ENCODE measurements around the gene SIRPA. TPM values are rescaled to one million over a fixed set of nuclear protein-coding genes. Genes with fewer than 3 reads are reported as not detected.

SIRPA gene
- total RNA-seq, 2 experiments from 2014 or later, result 0.60 to 0.64 TPM

DNA sequence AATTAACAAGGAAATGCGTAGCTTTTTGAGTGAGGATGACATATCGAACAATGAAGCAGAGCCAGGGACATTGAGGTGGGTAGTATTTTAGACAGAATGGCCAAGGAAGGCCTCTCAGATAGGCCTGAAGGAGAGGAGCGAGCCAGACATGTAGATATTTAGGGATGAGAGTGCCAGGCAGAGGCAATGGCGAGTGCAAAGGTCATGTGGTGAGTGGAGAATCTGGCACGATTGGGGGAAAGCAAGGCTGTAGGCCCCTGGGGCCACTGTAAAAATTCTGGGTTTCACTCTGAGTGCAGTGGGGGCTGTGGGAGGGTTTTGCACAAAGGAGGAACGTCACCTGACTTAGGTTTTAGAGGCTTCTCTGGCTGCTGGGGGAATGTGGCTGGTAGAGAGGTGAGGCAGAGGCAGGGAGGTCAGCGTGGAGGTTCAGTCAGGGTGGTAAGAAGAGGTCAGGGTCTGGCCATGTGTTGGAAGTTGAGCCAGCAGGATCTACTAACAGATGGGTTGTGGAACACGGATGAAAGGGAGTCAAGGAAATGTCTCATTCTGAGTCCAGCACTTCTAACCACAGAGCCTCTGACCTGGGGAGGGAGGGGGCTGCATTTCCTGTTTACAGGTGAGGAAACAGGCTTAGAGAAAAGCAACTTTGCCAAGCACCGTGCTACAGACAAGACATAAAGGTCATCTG lies 11.3 kb downstream of the SIRPA start:
- intact Hi-C loops (cut with DNase I, micrococcal nuclease), result no loop called here
- DNase-seq (no peak), ATAC-seq (ENCODE audit: poor library complexity) (no peak)
- Histone ChIP-seq H3K4me1 (ENCODE audit: insufficient read depth, low read length) (no peaks in the 10 kb centered on the region), H3K27me3 (ENCODE audit: control insufficient read depth in 1 of 2, insufficient read depth in 2 of 2, low read length in 2 of 2) (peaks cover 5 to 7% of the 10 kb centered on the region in 2 experiments), H3K4me3 (ENCODE audit: low read length) (no peak overlapping the region), H3K9me3 (ENCODE audit: control insufficient read depth in 1 of 2, insufficient read depth in 1 of 2, low read length in 2 of 2) (peaks cover 0 to 3% of the 10 kb centered on the region in 2 experiments), H3K27ac (ENCODE audit: low read depth in 1 of 2, low read length in 2 of 2) (no peak overlapping the region), H3K36me3 (ENCODE audit: insufficient read depth, low read length) (no peaks in the 10 kb centered on the region)
- no peaks in the 10 kb centered on the region for H3K9me3 Mint-ChIP-seq
- TF ChIP-seq, protein P1, sequence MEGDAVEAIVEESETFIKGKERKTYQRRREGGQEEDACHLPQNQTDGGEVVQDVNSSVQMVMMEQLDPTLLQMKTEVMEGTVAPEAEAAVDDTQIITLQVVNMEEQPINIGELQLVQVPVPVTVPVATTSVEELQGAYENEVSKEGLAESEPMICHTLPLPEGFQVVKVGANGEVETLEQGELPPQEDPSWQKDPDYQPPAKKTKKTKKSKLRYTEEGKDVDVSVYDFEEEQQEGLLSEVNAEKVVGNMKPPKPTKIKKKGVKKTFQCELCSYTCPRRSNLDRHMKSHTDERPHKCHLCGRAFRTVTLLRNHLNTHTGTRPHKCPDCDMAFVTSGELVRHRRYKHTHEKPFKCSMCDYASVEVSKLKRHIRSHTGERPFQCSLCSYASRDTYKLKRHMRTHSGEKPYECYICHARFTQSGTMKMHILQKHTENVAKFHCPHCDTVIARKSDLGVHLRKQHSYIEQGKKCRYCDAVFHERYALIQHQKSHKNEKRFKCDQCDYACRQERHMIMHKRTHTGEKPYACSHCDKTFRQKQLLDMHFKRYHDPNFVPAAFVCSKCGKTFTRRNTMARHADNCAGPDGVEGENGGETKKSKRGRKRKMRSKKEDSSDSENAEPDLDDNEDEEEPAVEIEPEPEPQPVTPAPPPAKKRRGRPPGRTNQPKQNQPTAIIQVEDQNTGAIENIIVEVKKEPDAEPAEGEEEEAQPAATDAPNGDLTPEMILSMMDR (IDR thresholded peaks at IDR 0.05), result no peak
- ChIA-PET POLR2A (no interaction called here), CTCF (no interaction called here)
- H3K27me3 Mint-ChIP-seq, result peaks cover 38% of the 10 kb centered on the region
- no peaks in the 10 kb centered on the region for H3K4me1 Mint-ChIP-seq (ENCODE audit: low read depth)
- H3K27ac Mint-ChIP-seq, result no peak overlapping the region
- H3K36me3 Mint-ChIP-seq (ENCODE audit: low read depth), result no peaks in the 10 kb centered on the region
- H3K4me3 Mint-ChIP-seq, result no peak overlapping the region

DNA sequence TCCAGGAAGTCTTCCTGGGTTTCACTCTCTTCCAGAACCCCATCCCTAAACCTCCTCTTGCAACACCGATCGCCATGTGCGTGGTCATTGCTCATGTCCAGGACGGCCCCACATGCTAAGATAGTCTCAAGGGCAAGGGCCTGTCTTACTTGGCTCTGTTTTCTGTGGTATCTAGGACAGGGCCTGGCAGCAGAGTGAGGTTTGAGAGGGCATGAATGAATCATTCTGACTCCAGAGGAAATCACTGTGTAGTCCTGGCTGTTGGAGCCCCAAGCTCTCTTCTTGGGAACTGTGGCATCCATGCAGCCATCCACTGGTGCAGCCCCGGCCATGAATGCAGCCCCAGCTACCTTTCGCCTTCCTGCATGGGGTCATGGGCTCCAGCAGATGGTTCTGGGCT lies 12.4 kb downstream of the SIRPA start:
- Mint-ChIP-seq H3K27me3 (peaks cover 29% of the 10 kb centered on the region), H3K4me3 (no peak overlapping the region), H3K36me3 (ENCODE audit: low read depth) (no peaks in the 10 kb centered on the region), H3K27ac (no peak overlapping the region), H3K4me1 (ENCODE audit: low read depth) (no peaks in the 10 kb centered on the region), H3K9me3 (no peaks in the 10 kb centered on the region)
- intact Hi-C loops (cut with DNase I, micrococcal nuclease), result no loop called here
- Histone ChIP-seq H3K9me3 (ENCODE audit: control insufficient read depth in 1 of 2, insufficient read depth in 1 of 2, low read length in 2 of 2) (no peaks in the 10 kb centered on the region), H3K4me3 (ENCODE audit: low read length) (no peak overlapping the region), H3K4me1 (ENCODE audit: insufficient read depth, low read length) (no peaks in the 10 kb centered on the region), H3K27me3 (ENCODE audit: control insufficient read depth in 1 of 2, insufficient read depth in 2 of 2, low read length in 2 of 2) (peaks cover 0 to 4% of the 10 kb centered on the region in 2 experiments), H3K27ac (ENCODE audit: low read depth in 1 of 2, low read length in 2 of 2) (no peak overlapping the region), H3K36me3 (ENCODE audit: insufficient read depth, low read length) (no peaks in the 10 kb centered on the region)
- ATAC-seq (ENCODE audit: poor library complexity) (no peak), DNase-seq (no peak)
- TF ChIP-seq, protein P1 (IDR thresholded peaks at IDR 0.05), result no peak
- POLR2A ChIA-PET, result no interaction called here
- CTCF ChIA-PET, result no interaction called here

DNA sequence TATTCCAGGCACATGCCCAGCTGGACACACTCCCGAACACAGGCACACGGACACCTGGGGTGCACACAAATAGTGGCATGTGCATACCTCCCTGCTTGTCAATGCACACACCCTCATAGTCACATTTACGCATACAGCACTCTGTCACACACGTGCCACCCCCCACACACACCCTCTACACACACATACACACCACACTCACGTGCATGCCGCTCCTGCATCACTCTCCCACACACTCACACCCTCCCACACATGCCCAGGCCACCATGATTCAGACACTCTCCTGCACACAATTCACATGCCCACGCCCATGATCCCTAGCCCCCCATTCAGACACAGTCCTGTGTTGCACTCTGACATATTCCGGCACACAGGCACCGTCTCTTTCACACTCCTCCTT lies 13.0 kb downstream of the SIRPA start:
- H3K27ac ChIP-seq (ENCODE audit: low read depth in 1 of 2, low read length in 2 of 2), result no peak overlapping the region
- intact Hi-C loops (cut with DNase I, micrococcal nuclease), result no loop called here
- no peaks in the 10 kb centered on the region for H3K4me1 ChIP-seq (ENCODE audit: insufficient read depth, low read length)
- H3K36me3 ChIP-seq (ENCODE audit: insufficient read depth, low read length), result no peaks in the 10 kb centered on the region
- POLR2A ChIA-PET, result no interaction called here
- H3K4me1 Mint-ChIP-seq (ENCODE audit: low read depth), result no peaks in the 10 kb centered on the region
- TF ChIP-seq, protein P1 (IDR thresholded peaks at IDR 0.05), result no peak
- no peak overlapping the region for H3K4me3 Mint-ChIP-seq
- no peaks in the 10 kb centered on the region for H3K9me3 Mint-ChIP-seq
- ATAC-seq (ENCODE audit: poor library complexity) (no peak), DNase-seq (no peak)
- CTCF ChIA-PET, result no interaction called here
- H3K36me3 Mint-ChIP-seq (ENCODE audit: low read depth), result no peaks in the 10 kb centered on the region
- no peaks in the 10 kb centered on the region for H3K9me3 ChIP-seq (ENCODE audit: control insufficient read depth in 1 of 2, insufficient read depth in 1 of 2, low read length in 2 of 2)
- H3K27ac Mint-ChIP-seq, result no peak overlapping the region
- H3K27me3 Mint-ChIP-seq, result peaks cover 28% of the 10 kb centered on the region
- H3K4me3 ChIP-seq (ENCODE audit: low read length), result no peak overlapping the region
- H3K27me3 ChIP-seq (ENCODE audit: control insufficient read depth in 1 of 2, insufficient read depth in 2 of 2, low read length in 2 of 2), result peaks cover 0 to under 1% of the 10 kb centered on the region in 2 experiments
